ENCODE results near the gene SETBP1. TPM values are rescaled to one million over a fixed set of nuclear protein-coding genes. Genes with fewer than 3 reads are reported as not detected.

SETBP1 gene
- total RNA-seq, 4 donors from 2014 or later, result 16.2 to 33.6 (median 24.4) TPM

DNA sequence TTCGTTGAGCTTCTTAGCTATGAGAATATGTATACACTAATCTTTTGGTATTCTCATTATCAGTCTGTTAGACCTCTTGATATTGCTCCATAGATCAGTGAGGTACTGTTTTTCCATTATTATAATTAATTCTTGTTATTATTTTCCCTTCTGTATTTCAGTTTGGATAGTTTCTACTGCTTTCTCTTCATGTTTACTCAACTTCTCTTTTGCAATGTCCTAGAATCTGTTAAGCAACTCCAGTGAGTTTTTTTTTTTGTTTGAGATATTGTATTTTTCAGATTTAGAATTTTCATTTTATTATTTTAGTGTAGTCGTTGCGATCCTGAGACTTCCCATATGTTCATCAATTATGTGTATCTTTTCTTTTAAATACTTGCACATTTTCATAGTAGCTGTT, 260.8 kb downstream of the SETBP1 start:
- Histone ChIP-seq H3K4me3 (no peak overlapping the region), H3K27me3 (no peaks in the 10 kb centered on the region), H3K4me1 (peaks cover 1 to 18% (median 17%) of the 10 kb centered on the region in 4 donors), H3K27ac (no peak overlapping the region), H3K9me3 (no peaks in the 10 kb centered on the region), H3K36me3 (no peaks in the 10 kb centered on the region)
- no peak for TF ChIP-seq EP300 (IDR thresholded peaks at IDR 0.05; ENCODE audit: low read depth)
- no peak for TF ChIP-seq POLR2A (IDR thresholded peaks at IDR 0.05)
- TF ChIP-seq, protein P1, sequence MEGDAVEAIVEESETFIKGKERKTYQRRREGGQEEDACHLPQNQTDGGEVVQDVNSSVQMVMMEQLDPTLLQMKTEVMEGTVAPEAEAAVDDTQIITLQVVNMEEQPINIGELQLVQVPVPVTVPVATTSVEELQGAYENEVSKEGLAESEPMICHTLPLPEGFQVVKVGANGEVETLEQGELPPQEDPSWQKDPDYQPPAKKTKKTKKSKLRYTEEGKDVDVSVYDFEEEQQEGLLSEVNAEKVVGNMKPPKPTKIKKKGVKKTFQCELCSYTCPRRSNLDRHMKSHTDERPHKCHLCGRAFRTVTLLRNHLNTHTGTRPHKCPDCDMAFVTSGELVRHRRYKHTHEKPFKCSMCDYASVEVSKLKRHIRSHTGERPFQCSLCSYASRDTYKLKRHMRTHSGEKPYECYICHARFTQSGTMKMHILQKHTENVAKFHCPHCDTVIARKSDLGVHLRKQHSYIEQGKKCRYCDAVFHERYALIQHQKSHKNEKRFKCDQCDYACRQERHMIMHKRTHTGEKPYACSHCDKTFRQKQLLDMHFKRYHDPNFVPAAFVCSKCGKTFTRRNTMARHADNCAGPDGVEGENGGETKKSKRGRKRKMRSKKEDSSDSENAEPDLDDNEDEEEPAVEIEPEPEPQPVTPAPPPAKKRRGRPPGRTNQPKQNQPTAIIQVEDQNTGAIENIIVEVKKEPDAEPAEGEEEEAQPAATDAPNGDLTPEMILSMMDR (IDR thresholded peaks at IDR 0.05), result no peak
- no peak for TF ChIP-seq POLR2AphosphoS5 (IDR thresholded peaks at IDR 0.05)
- 90 to 92% methylated on average over 3 of the region's 3 CpGs for WGBS, 2 donors (ENCODE audit: low coverage in 1 of 2)
- no peak for DNase-seq
- intact Hi-C loops (cut with DNase I; ENCODE audit: low total_unique reads), result no loop called here
- in situ Hi-C loops (cut with MboI; ENCODE audit: low pct_ligation_motif_present in 1 of 4, low pct_unique_long_range_greater_than_20kb in 1 of 4, low sequenced_read_pairs in 3 of 4), result no loop called here

- no peak overlapping the region for H3K27ac ChIP-seq
- H3K9me3 ChIP-seq, result no peaks in the 10 kb centered on the region
- H3K4me3 ChIP-seq, result no peak overlapping the region
- in situ Hi-C loops (cut with MboI; ENCODE audit: low pct_ligation_motif_present in 1 of 4, low pct_unique_long_range_greater_than_20kb in 1 of 4, low sequenced_read_pairs in 3 of 4) (no loop called here), intact Hi-C loops (cut with DNase I; ENCODE audit: low total_unique reads) (no loop called here)
- no peak for DNase-seq
- H3K36me3 ChIP-seq, result no peaks in the 10 kb centered on the region
- H3K27me3 ChIP-seq, result no peaks in the 10 kb centered on the region
- 91 to 100% methylated on average over 2 of the region's 2 CpGs for WGBS, 2 donors (ENCODE audit: low coverage in 1 of 2)
- TF ChIP-seq POLR2A (IDR thresholded peaks at IDR 0.05) (no peak), EP300 (IDR thresholded peaks at IDR 0.05; ENCODE audit: low read depth) (no peak), POLR2AphosphoS5 (IDR thresholded peaks at IDR 0.05) (no peak)
- TF ChIP-seq, protein P1 (IDR thresholded peaks at IDR 0.05), result no peak
- H3K4me1 ChIP-seq, result peaks cover 0 to 18% (median 17%) of the 10 kb centered on the region in 4 donors
Observed at GRCh38 chr18:44942073-44942472, 261.4 kb downstream of the SETBP1 start.

- Histone ChIP-seq H3K27me3 (no peaks in the 10 kb centered on the region), H3K9me3 (no peaks in the 10 kb centered on the region), H3K4me1 (peaks cover 0 to 11% (median 9%) of the 10 kb centered on the region in 4 donors), H3K4me3 (no peak overlapping the region), H3K27ac (no peak overlapping the region), H3K36me3 (no peaks in the 10 kb centered on the region)
- intact Hi-C loops (cut with DNase I; ENCODE audit: low total_unique reads) (no loop called here), in situ Hi-C loops (cut with MboI; ENCODE audit: low pct_ligation_motif_present in 1 of 4, low pct_unique_long_range_greater_than_20kb in 1 of 4, low sequenced_read_pairs in 3 of 4) (no loop called here)
- no peak for DNase-seq
- TF ChIP-seq POLR2A (IDR thresholded peaks at IDR 0.05), result no peak
- no peak for TF ChIP-seq POLR2AphosphoS5 (IDR thresholded peaks at IDR 0.05)
- no peak for TF ChIP-seq EP300 (IDR thresholded peaks at IDR 0.05; ENCODE audit: low read depth)
- WGBS, 2 donors (ENCODE audit: low coverage in 1 of 2), result 81% methylated on average over 2 of the region's 2 CpGs; no CpG with 5 or more reads in 1 of the 2 donors
Observed at GRCh38 chr18:44943311-44943881, 262.7 kb downstream of the SETBP1 start.

DNA sequence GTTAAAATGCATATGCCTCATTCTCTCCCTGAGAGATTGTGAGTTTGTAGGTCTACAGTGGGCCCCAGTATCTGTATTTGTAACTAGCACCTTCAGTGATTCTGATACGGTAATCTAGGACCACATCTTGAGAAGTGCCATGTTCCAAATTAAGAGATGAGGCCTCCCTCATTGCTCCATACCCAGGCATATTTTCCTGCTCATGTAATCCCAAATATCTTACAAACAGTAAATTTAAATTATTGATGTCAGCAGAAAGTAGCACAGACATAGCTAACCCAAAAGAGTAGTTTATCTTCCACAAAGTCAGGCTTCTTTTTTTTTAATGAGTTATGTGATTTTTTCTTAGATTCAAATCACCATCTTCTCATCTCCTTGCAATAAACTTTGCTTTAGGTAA, 263.8 kb downstream of the SETBP1 start:
- intact Hi-C loops (cut with DNase I; ENCODE audit: low total_unique reads), result no loop called here
- TF ChIP-seq POLR2A (IDR thresholded peaks at IDR 0.05), result no peak
- TF ChIP-seq, protein P1 (IDR thresholded peaks at IDR 0.05), result no peak

More for the DNA sequence above, 263.8 kb downstream of the SETBP1 start:
- 74 to 86% methylated on average over 1 of the region's 1 CpG for WGBS, 2 donors (ENCODE audit: low coverage in 1 of 2)
- Histone ChIP-seq H3K4me3 (no peak overlapping the region), H3K27ac (no peak overlapping the region), H3K9me3 (no peaks in the 10 kb centered on the region), H3K27me3 (no peaks in the 10 kb centered on the region), H3K36me3 (no peaks in the 10 kb centered on the region), H3K4me1 (peaks cover 0 to 4% (median 3%) of the 10 kb centered on the region in 4 donors)
- in situ Hi-C loops (cut with MboI; ENCODE audit: low pct_ligation_motif_present in 1 of 4, low pct_unique_long_range_greater_than_20kb in 1 of 4, low sequenced_read_pairs in 3 of 4), result no loop called here
- DNase-seq, result no peak
